HL-60/S4 treated with retinoic acid at 250 ng/mL for 4 days and 3 days (cell line): ENCODE measurements around the gene ANKDD1A.

Experiments used
- in situ Hi-C: fragments of 300-500 bp; cut with MboI; formaldehyde crosslinking; loops from 2 replicates; pipeline ENCODE4 v1.7.0; 2022; ENCODE audit warnings: low sequenced_read_pairs

ANKDD1A gene

GRCh38 chr15:64895285-64896065 is 16.2 kb upstream of the ANKDD1A start:
- in situ Hi-C loops = no loop called here

- in situ Hi-C loops = no loop called here
These were observed 15.2 kb upstream of the ANKDD1A start for GRCh38 chr15:64896371-64897069.

- in situ Hi-C loops = no loop called here
These were observed 14.2 kb upstream of the ANKDD1A start for GRCh38 chr15:64897345-64897985.

- in situ Hi-C loops = no loop called here
These were observed 13.3 kb upstream of the ANKDD1A start for GRCh38 chr15:64898406-64898805.

GRCh38 chr15:64901141-64901540 is 10.6 kb upstream of the ANKDD1A start:
- in situ Hi-C loops = loop anchor here (10.0 kb wide), 1 partner anchor 166 kb away; no protein-coding TSS in a partner anchor

GRCh38 chr15:64901914-64902313 is 9.8 kb upstream of the ANKDD1A start:
- in situ Hi-C loops = loop anchor here (10.0 kb wide), 1 partner anchor 167 kb away; no protein-coding TSS in a partner anchor

- in situ Hi-C loops = loop anchor here (10.0 kb wide), 1 partner anchor 168 kb away; no protein-coding TSS in a partner anchor
These were observed 8.8 kb upstream of the ANKDD1A start for GRCh38 chr15:64902863-64903262.

- in situ Hi-C loops = loop anchor here (10.0 kb wide), 1 partner anchor 169 kb away; no protein-coding TSS in a partner anchor
These were observed 8.3 kb upstream of the ANKDD1A start for GRCh38 chr15:64903326-64903950.

GRCh38 chr15:64904189-64904588 is 7.5 kb upstream of the ANKDD1A start:
- in situ Hi-C loops = loop anchor here (10.0 kb wide), 1 partner anchor 169 kb away; no protein-coding TSS in a partner anchor

- in situ Hi-C loops = loop anchor here (10.0 kb wide), 1 partner anchor 170 kb away; no protein-coding TSS in a partner anchor
These were observed 6.4 kb upstream of the ANKDD1A start for GRCh38 chr15:64905119-64905831.

- in situ Hi-C loops = loop anchor here (10.0 kb wide), 1 partner anchor 171 kb away; no protein-coding TSS in a partner anchor
These were observed 5.8 kb upstream of the ANKDD1A start for GRCh38 chr15:64905941-64906340.

GRCh38 chr15:64906402-64906801 is 5.3 kb upstream of the ANKDD1A start:
- in situ Hi-C loops = loop anchor here (10.0 kb wide), 1 partner anchor 172 kb away; no protein-coding TSS in a partner anchor

- in situ Hi-C loops = loop anchor here (10.0 kb wide), 1 partner anchor 173 kb away; no protein-coding TSS in a partner anchor
These were observed 3.7 kb upstream of the ANKDD1A start for GRCh38 chr15:64907991-64908390.

- in situ Hi-C loops = loop anchor here (10.0 kb wide), 1 partner anchor 175 kb away; no protein-coding TSS in a partner anchor
These were observed 2.2 kb upstream of the ANKDD1A start for GRCh38 chr15:64909546-64909945.

- in situ Hi-C loops = no loop called here
These were observed 950 bp downstream of the ANKDD1A start for GRCh38 chr15:64912379-64913325.

- in situ Hi-C loops = no loop called here
These were observed 4.0 kb downstream of the ANKDD1A start for GRCh38 chr15:64915518-64916227.

- in situ Hi-C loops = no loop called here
These were observed 4.7 kb downstream of the ANKDD1A start for GRCh38 chr15:64916365-64916764.

- in situ Hi-C loops = no loop called here
These were observed 5.5 kb downstream of the ANKDD1A start for GRCh38 chr15:64917211-64917610.
